Naive B cell (primary cell): Measurements from ENCODE around the gene SH3BP5. TPM values are rescaled to one million over a fixed set of nuclear protein-coding genes. Genes with fewer than 3 reads are reported as not detected.

Experiments
- ATAC-seq, 2 donors: fragments of 150-1000 bp; cut with Tn5 transposase; 2 replicates each; pipeline ENCODE4 v1.10.0; 2021; ENCODE audit warnings: low read depth in 2 of 2, mild to moderate bottlenecking in 2 of 2, moderate library complexity in 2 of 2
- DNase-seq: peaks from one replicate; pipeline ENCODE4 v3.0.0; 2022
- H3K27ac Mint-ChIP-seq, 6 donors: one replicate each; pipeline ENCODE4 v1.8.0; 2020 to 2022; ENCODE audit warnings: mild to moderate bottlenecking in 6 of 6, mixed read lengths in 6 of 6, moderate library complexity in 5 of 6, inconsistent platforms in 2 of 6
- H3K27me3 Mint-ChIP-seq, 3 donors: one replicate each; pipeline ENCODE4 v1.8.0; 2021 to 2022; ENCODE audit warnings: mixed read lengths in 3 of 3, mild to moderate bottlenecking in 1 of 3
- H3K36me3 Mint-ChIP-seq, 2 donors: one replicate each; pipeline ENCODE4 v1.8.0; 2020 to 2022; ENCODE audit warnings: mixed read lengths in 2 of 2, inconsistent platforms in 1 of 2, mild to moderate bottlenecking in 1 of 2
- H3K4me1 Mint-ChIP-seq, 3 donors: one replicate each; pipeline ENCODE4 v1.8.0; 2020 to 2022; ENCODE audit warnings: mixed read lengths in 3 of 3, inconsistent platforms in 1 of 3, mild to moderate bottlenecking in 1 of 3, moderate library complexity in 1 of 3
- H3K4me3 Mint-ChIP-seq, 8 donors: one replicate each; pipeline ENCODE4 v1.8.0; 2020 to 2022; ENCODE audit warnings: mild to moderate bottlenecking in 8 of 8, mixed read lengths in 8 of 8, moderate library complexity in 8 of 8, inconsistent platforms in 2 of 8
- H3K9me3 Mint-ChIP-seq, 7 donors: one replicate each; pipeline ENCODE4 v1.8.0; 2020 to 2022; ENCODE audit warnings: mixed read lengths in 7 of 7, mild to moderate bottlenecking in 5 of 7, inconsistent platforms in 2 of 7, moderate library complexity in 1 of 7
- polyA plus RNA-seq, 6 donors: library from polyadenylated mRNA; unstranded; fragments of 300-500 nt; fragmentation: Illumina TruSeq; gene quantifications; one replicate each; pipeline ENCODE4 v1.2.3, GENCODE V29; 2021; ENCODE audit warnings: low read depth in 6 of 6

The SH3BP5 gene
- polyA plus RNA-seq, 6 donors from 2014 or later = 71.3 to 177 (median 131) TPM

- DNase-seq (no peak), ATAC-seq (no peak)
- Mint-ChIP-seq H3K36me3 (peaks cover 16 to 25% of the 10 kb centered on the region in 2 donors), H3K4me3 (no peak overlapping the region), H3K27ac (peak overlapping the region in 2 of 6 donors; percentile 72 to 83), H3K4me1 (peaks cover 30 to 51% (median 31%) of the 10 kb centered on the region in 3 donors), H3K27me3 (no peaks in the 10 kb centered on the region), H3K9me3 (no peaks in the 10 kb centered on the region)
These were observed 70.4 kb downstream of the SH3BP5 start for GRCh38 chr3:15262021-15262420.

DNA sequence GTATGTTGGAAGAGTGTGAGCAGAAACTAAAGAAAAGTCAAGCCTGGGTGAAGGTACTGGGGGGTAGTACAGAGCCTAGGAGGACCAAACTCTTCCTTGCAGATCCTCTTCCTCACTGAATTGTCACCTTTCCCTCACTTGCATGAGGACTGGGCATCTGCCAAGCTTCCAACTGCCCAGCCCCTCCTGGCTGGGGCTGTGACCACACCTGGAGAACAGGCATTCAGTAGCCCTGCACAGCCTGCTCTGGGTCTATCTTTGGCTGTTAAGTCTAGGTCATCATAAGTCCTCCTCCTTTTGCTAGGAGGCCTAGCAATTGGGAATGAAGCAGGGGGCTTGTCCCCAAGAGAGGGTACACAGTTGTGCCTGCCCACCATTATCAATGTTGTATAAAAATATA lies 71.1 kb downstream of the SH3BP5 start:
- H3K27ac Mint-ChIP-seq = peak overlapping the region in 2 of 6 donors; percentile 72 to 83
- H3K36me3 Mint-ChIP-seq = peaks cover 16 to 24% of the 10 kb centered on the region in 2 donors
- no peaks in the 10 kb centered on the region for H3K9me3 Mint-ChIP-seq
- H3K4me1 Mint-ChIP-seq = peaks cover 23 to 44% (median 29%) of the 10 kb centered on the region in 3 donors
- DNase-seq = no peak
- peak overlapping the region in 1 of 8 donors; percentile 41 for H3K4me3 Mint-ChIP-seq
- no peaks in the 10 kb centered on the region for H3K27me3 Mint-ChIP-seq
- ATAC-seq = no peak

DNA sequence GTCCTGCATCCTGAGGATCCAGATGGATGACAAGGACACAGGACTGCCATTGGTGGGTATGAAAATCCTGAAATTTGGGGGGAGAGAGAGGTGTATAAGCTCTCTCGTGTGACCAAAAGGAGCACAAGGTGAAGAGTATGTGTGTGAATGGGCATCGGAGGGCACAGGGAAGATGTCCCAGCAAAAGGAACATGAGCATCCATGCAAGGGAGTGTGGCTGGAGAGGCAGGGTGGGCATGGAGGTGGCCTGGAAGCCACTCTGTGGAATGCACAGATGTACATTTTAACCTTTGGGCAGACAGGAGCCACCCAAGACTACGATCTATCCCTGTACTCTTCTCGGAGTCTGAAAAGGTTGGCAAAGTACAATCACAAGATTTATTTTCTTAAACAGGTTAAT lies 71.9 kb downstream of the SH3BP5 start:
- H3K4me1 Mint-ChIP-seq = peaks cover 19 to 36% (median 22%) of the 10 kb centered on the region in 3 donors

DNA sequence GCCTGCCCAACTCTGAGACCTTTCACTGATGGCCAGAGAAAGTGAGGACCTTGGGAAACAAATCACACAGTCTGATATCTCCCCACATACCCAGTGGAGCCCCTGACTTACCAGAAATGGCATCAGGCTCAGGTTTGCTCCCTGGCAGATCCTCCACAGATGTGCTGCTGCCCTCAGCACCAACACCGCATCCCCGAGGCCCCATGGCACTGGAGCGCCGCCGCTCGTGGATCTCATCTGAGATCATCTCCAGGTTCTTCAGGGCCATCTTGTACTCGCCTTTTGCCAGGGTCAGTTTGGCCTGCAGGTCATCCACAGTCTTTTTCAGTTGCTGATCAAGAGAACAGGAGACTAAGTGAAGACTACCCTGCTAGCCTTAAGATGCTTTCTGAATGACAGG lies 73.7 kb downstream of the SH3BP5 start:
- H3K27ac Mint-ChIP-seq = peak overlapping the region in 5 of 6 donors; percentile 16 to 72 (median 51)
- no peak overlapping the region for H3K4me3 Mint-ChIP-seq
- no peaks in the 10 kb centered on the region for H3K9me3 Mint-ChIP-seq
- DNase-seq (no peak), ATAC-seq (no peak)
- peaks cover 20 to 24% of the 10 kb centered on the region in 2 donors for H3K36me3 Mint-ChIP-seq
- H3K4me1 Mint-ChIP-seq = peaks cover 5 to 18% (median 10%) of the 10 kb centered on the region in 3 donors
- H3K27me3 Mint-ChIP-seq = no peaks in the 10 kb centered on the region

More for the DNA sequence above, 71.9 kb downstream of the SH3BP5 start:
- H3K36me3 Mint-ChIP-seq = peaks cover 19 to 24% of the 10 kb centered on the region in 2 donors
- peak overlapping the region in 5 of 6 donors; percentile 30 to 80 (median 67) for H3K27ac Mint-ChIP-seq
- H3K9me3 Mint-ChIP-seq = no peaks in the 10 kb centered on the region
- DNase-seq (no peak), ATAC-seq (no peak)
- peak overlapping the region in 1 of 8 donors; percentile 37 for H3K4me3 Mint-ChIP-seq
- H3K27me3 Mint-ChIP-seq = no peaks in the 10 kb centered on the region

- peak overlapping the region in 5 of 6 donors; percentile 12 to 71 (median 63) for H3K27ac Mint-ChIP-seq
- no peaks in the 10 kb centered on the region for H3K27me3 Mint-ChIP-seq
- peaks cover 28 to 34% of the 10 kb centered on the region in 2 donors for H3K36me3 Mint-ChIP-seq
- ATAC-seq (no peak), DNase-seq (no peak)
- H3K9me3 Mint-ChIP-seq = no peaks in the 10 kb centered on the region
- peaks cover 5 to 19% (median 10%) of the 10 kb centered on the region in 3 donors for H3K4me1 Mint-ChIP-seq
- no peak overlapping the region for H3K4me3 Mint-ChIP-seq
These were observed 75.5 kb downstream of the SH3BP5 start for GRCh38 chr3:15256861-15257341.

DNA sequence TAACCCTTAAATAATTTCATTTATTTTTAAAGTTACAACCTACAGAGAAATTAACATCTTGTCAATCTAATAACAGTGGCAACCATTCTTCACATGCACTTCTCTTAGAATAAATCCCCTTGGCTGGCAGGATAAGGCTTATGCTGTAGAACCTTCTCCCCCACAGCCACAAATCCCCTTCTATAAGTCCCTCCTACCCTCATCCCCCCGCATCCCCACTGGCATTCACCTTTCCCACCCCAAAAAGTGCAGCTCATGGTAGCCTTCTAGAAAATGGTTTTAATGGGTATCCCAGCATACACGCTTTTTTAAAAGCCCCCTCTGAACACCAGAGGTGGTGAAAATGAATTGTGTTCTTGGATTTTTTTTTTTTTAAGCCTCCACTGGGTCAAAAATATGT lies 77.2 kb downstream of the SH3BP5 start:
- Mint-ChIP-seq H3K4me1 (peaks cover 5 to 14% (median 5%) of the 10 kb centered on the region in 3 donors), H3K4me3 (no peak overlapping the region), H3K27ac (peak overlapping the region in 3 of 6 donors; percentile 19 to 92 (median 71)), H3K36me3 (peaks cover 21 to 30% of the 10 kb centered on the region in 2 donors), H3K9me3 (no peaks in the 10 kb centered on the region), H3K27me3 (no peaks in the 10 kb centered on the region)
- no peak for DNase-seq
- no peak for ATAC-seq

- ATAC-seq (no peak), DNase-seq (no peak)
- Mint-ChIP-seq H3K4me3 (no peak overlapping the region), H3K27me3 (no peaks in the 10 kb centered on the region), H3K4me1 (peaks cover 0 to 8% (median 5%) of the 10 kb centered on the region in 3 donors), H3K9me3 (no peaks in the 10 kb centered on the region), H3K27ac (peak overlapping the region in 5 of 6 donors; percentile 12 to 67 (median 60)), H3K36me3 (peaks cover 20 to 25% of the 10 kb centered on the region in 2 donors)
These were observed 79.2 kb downstream of the SH3BP5 start for GRCh38 chr3:15253023-15253697.

DNA sequence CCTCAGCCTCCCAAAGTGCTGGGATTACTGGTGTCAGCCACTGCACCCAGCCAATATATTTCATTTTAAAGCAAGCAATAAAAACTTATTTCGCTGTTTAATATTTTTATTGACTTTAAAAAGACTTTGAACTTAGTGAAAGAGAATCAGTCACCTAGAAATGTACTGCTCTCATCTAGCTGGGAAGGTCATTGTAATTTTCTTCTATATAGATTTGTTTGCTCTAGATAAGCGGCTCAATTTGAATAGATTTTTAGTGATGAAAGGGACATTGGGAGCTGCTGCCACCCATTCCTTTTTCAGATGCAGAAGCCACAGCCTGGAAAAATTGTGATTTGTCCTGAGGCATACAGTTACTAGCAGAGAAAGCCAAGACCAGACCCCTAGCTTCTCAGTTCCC lies 86.2 kb downstream of the SH3BP5 start:
- no peak for ATAC-seq
- H3K27me3 Mint-ChIP-seq = no peaks in the 10 kb centered on the region
- H3K36me3 Mint-ChIP-seq = peaks cover 8 to 28% of the 10 kb centered on the region in 2 donors

GRCh38 chr3:15243822-15244482 lies 88.4 kb downstream of the SH3BP5 start:
- DNase-seq (no peak), ATAC-seq (no peak)
- Mint-ChIP-seq H3K4me3 (no peak overlapping the region), H3K27ac (peak overlapping the region in 1 of 6 donors; percentile 62), H3K9me3 (no peaks in the 10 kb centered on the region), H3K27me3 (no peaks in the 10 kb centered on the region), H3K4me1 (peaks cover 0 to 8% (median 0%) of the 10 kb centered on the region in 3 donors), H3K36me3 (peaks cover 7 to 28% of the 10 kb centered on the region in 2 donors)

More for the DNA sequence above, 86.2 kb downstream of the SH3BP5 start:
- H3K9me3 Mint-ChIP-seq = no peaks in the 10 kb centered on the region
- peaks cover 0 to 8% (median 0%) of the 10 kb centered on the region in 3 donors for H3K4me1 Mint-ChIP-seq
- H3K4me3 Mint-ChIP-seq = no peak overlapping the region
- DNase-seq = no peak
- peak overlapping the region in 2 of 6 donors; percentile 70 for H3K27ac Mint-ChIP-seq

DNA sequence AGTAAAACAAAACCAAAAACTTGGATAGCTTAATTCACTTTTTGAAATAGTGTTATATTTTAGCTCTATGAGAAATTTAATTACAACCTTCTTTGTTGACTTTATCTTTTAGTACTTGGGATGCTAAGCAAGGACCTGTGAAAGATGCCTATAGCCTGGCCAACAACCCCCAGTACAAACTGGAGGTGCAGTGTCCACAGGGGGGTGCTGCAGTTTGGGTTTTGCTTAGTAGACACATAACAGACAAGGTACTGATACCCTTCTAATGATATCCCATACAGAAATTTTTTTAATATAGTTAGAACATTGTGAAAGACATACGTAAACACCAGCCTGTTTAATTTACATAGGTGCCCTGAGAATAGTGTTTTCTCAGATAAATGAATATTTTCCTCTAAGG lies 91.0 kb downstream of the SH3BP5 start:
- peak; percentile 53 for DNase-seq
- no peaks in the 10 kb centered on the region for H3K9me3 Mint-ChIP-seq
- H3K36me3 Mint-ChIP-seq = peaks cover 8 to 19% of the 10 kb centered on the region in 2 donors

GRCh38 chr3:15229262-15229661 lies 103.1 kb downstream of the SH3BP5 start:
- H3K4me3 Mint-ChIP-seq = no peak overlapping the region
- H3K9me3 Mint-ChIP-seq = no peaks in the 10 kb centered on the region
- no peak for DNase-seq
- H3K4me1 Mint-ChIP-seq = no peaks in the 10 kb centered on the region
- no peak for ATAC-seq
- peaks cover 8 to 11% of the 10 kb centered on the region in 2 donors for H3K36me3 Mint-ChIP-seq
- H3K27ac Mint-ChIP-seq = no peak overlapping the region
- H3K27me3 Mint-ChIP-seq = no peaks in the 10 kb centered on the region

More for the DNA sequence above, 91.0 kb downstream of the SH3BP5 start:
- H3K4me1 Mint-ChIP-seq = peaks cover 0 to 8% (median 0%) of the 10 kb centered on the region in 3 donors
- H3K27ac Mint-ChIP-seq = no peak overlapping the region
- no peaks in the 10 kb centered on the region for H3K27me3 Mint-ChIP-seq
- peak; percentile 85 to 91 for ATAC-seq
- no peak overlapping the region for H3K4me3 Mint-ChIP-seq

GRCh38 chr3:15228147-15228546 lies 104.2 kb downstream of the SH3BP5 start:
- no peak overlapping the region for H3K27ac Mint-ChIP-seq
- ATAC-seq = no peak
- no peak overlapping the region for H3K4me3 Mint-ChIP-seq
- peaks cover 9 to 15% of the 10 kb centered on the region in 2 donors for H3K36me3 Mint-ChIP-seq
- H3K27me3 Mint-ChIP-seq = no peaks in the 10 kb centered on the region
- no peaks in the 10 kb centered on the region for H3K4me1 Mint-ChIP-seq
- DNase-seq = no peak
- no peaks in the 10 kb centered on the region for H3K9me3 Mint-ChIP-seq

DNA sequence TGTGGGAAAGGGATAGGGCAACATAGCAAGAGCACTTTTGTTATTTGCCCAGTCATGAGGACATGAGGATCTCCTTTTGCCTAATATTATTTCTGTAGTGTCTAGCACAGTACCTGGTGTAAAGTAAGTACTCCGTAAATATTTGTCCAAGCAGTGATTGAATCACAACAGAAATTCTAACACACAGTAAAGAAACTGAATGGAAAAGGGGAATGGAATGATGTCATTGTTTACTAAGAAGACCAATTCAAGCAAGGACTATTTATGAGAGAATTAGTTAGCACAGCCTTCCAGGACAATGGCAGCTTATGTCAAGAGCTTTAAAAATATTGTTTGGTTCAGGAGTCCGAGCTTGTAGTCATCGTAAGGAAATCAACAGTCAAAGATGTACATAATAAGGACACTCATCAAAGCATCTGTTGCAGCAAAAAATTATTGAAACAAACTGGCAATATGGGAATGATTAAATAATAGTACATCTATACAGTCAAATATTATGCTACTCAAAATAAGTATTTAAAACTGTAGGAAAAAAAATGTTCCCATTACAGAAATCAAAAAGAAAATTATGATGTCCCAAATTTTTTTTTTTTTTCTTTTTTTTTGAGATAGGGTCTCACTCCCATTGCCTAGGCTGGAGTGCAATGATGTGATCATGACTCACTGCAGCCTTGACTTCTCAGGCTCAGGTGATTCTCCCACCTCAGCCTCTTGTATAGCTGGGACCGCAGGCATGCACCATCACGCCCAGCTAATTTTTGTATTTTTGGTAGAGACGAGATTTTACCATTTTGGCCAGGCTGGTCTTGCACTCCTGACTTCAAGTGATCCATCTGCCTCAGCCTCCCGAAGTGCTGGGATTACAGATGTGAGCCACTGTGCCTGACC lies 108.5 kb downstream of the SH3BP5 start:
- DNase-seq (no peak), ATAC-seq (no peak)
- peaks cover 0 to 10% (median 2%) of the 10 kb centered on the region in 3 donors for H3K4me1 Mint-ChIP-seq
- H3K4me3 Mint-ChIP-seq = no peak overlapping the region
- peaks cover 26 to 29% of the 10 kb centered on the region in 2 donors for H3K36me3 Mint-ChIP-seq
- peak overlapping the region in 2 of 6 donors; percentile 24 to 76 for H3K27ac Mint-ChIP-seq
- no peaks in the 10 kb centered on the region for H3K27me3 Mint-ChIP-seq
- H3K9me3 Mint-ChIP-seq = no peaks in the 10 kb centered on the region
